Neural progenitor cell (in vitro differentiated cells): ENCODE data around the gene EDC3. TPM values are rescaled to one million over a fixed set of nuclear protein-coding genes. Genes with fewer than 3 reads are reported as not detected.

ENCODE experiments used
- DNase-seq: peaks from one replicate; pipeline ENCODE4 v3.0.0-alpha.2; 2016; ENCODE audit warnings: low spot score
- H2AFZ ChIP-seq: fragments of 200-600 bp; sonication (generic); replicated peaks from 2 replicates; pipeline ENCODE4 v1.6.1; 2016; ENCODE audit warnings: antibody characterized with exemption
- H3F3A ChIP-seq: fragments of 200-600 bp; sonication (generic); 2 replicates; pipeline ENCODE4 v1.6.1; 2016; ENCODE audit warnings: antibody characterized with exemption, low read depth
- H3K27ac ChIP-seq: fragments of 200-600 bp; sonication (generic); 2 replicates; pipeline ENCODE4 v1.5.1; 2016; ENCODE audit warnings: mild to moderate bottlenecking
- H3K27me3 ChIP-seq: fragments of 200-600 bp; sonication (generic); 2 replicates; pipeline ENCODE4 v1.6.1; 2016; ENCODE audit warnings: mild to moderate bottlenecking, moderate library complexity
- H3K36me3 ChIP-seq: fragments of 200-600 bp; sonication (generic); 2 replicates; pipeline ENCODE4 v1.5.1; 2016
- H3K4me1 ChIP-seq: fragments of 200-600 bp; sonication (generic); 2 replicates; pipeline ENCODE4 v1.6.1; 2016; ENCODE audit warnings: mixed run types
- H3K4me2 ChIP-seq: fragments of 200-600 bp; sonication (generic); 2 replicates; pipeline ENCODE4 v1.6.1; 2016
- H3K4me3 ChIP-seq: fragments of 200-600 bp; sonication (generic); 2 replicates; pipeline ENCODE4 v1.5.1; 2016
- H3K79me2 ChIP-seq: fragments of 200-600 bp; sonication (generic); 2 replicates; pipeline ENCODE4 v1.6.1; 2016; ENCODE audit warnings: low read depth
- H3K9ac ChIP-seq: fragments of 200-600 bp; sonication (generic); 2 replicates; pipeline ENCODE4 v1.6.1; 2016
- H3K9me3 ChIP-seq: fragments of 200-600 bp; sonication (generic); 2 replicates; pipeline ENCODE4 v1.5.1; 2016; ENCODE audit warnings: low read depth
- H4K20me1 ChIP-seq: fragments of 200-600 bp; sonication (generic); 2 replicates; pipeline ENCODE4 v1.6.1; 2016; ENCODE audit warnings: low read depth
- H3K27ac Mint-ChIP-seq: 3 replicates; pipeline ENCODE4 v1.8.0; 2021; ENCODE audit warnings: mixed read lengths
- H3K27me3 Mint-ChIP-seq: 2 replicates; pipeline ENCODE4 v1.8.0; 2022; ENCODE audit warnings: low read depth, mild to moderate bottlenecking, inconsistent platforms, moderate library complexity, mixed read lengths; ENCODE audit not compliant: insufficient read depth
- H3K36me3 Mint-ChIP-seq: 3 replicates; pipeline ENCODE4 v1.8.0; 2021; ENCODE audit warnings: mixed read lengths
- H3K4me1 Mint-ChIP-seq: 3 replicates; pipeline ENCODE4 v1.8.0; 2021; ENCODE audit warnings: mixed read lengths
- H3K4me3 Mint-ChIP-seq: 3 replicates; pipeline ENCODE4 v1.8.0; 2021; ENCODE audit warnings: mild to moderate bottlenecking, moderate library complexity, mixed read lengths
- H3K9me3 Mint-ChIP-seq: 3 replicates; pipeline ENCODE4 v1.8.0; 2020; ENCODE audit warnings: mixed read lengths
- EZH2 ChIP-seq: fragments of 200-600 bp; sonication (generic); IDR thresholded peaks from 2 replicates; pipeline ENCODE4 v1.6.1; 2017; ENCODE audit warnings: antibody characterized with exemption, mild to moderate bottlenecking, moderate library complexity
- EZH2phosphoT487 ChIP-seq: fragments of 200-600 bp; sonication (generic); IDR thresholded peaks from 2 replicates; pipeline ENCODE4 v1.6.1; 2017; ENCODE audit warnings: antibody characterized with exemption
- total RNA-seq: library from RNA; depleted of rRNA; stranded (reverse); fragments of >200 nt; gene quantifications from 2 replicates; pipeline ENCODE4 v1.2.3, GENCODE V29; 2015; ENCODE audit warnings: low replicate concordance
- TF ChIP-seq, protein P1 (sequence below): fragments of 200-600 bp; sonication (generic); IDR thresholded peaks from 2 replicates; pipeline ENCODE4 v1.5.1; 2017; ENCODE audit warnings: antibody characterized with exemption, mild to moderate bottlenecking

Gene EDC3
- total RNA-seq, 1 donor from 2014 or later: 24.4 TPM

GRCh38 chr15:74612677-74613076, 83.1 kb downstream of the EDC3 start:
- Histone ChIP-seq H4K20me1 (peaks cover 19% of the 10 kb centered on the region), H3K4me2 (no peak overlapping the region), H3K79me2 (peaks cover 21% of the 10 kb centered on the region), H3K36me3 (no peaks in the 10 kb centered on the region), H3K9ac (no peak overlapping the region), H3K4me3 (no peak overlapping the region), H3K4me1 (peaks cover 25% of the 10 kb centered on the region), H2AFZ (no peak overlapping the region), H3K9me3 (no peaks in the 10 kb centered on the region), H3K27me3 (peaks cover 10% of the 10 kb centered on the region), H3K27ac (no peak overlapping the region), H3F3A (peaks cover 20% of the 10 kb centered on the region)
- H3K4me1 Mint-ChIP-seq: peaks cover 16% of the 10 kb centered on the region
- H3K27ac Mint-ChIP-seq: peak overlapping the region; percentile 95
- H3K27me3 Mint-ChIP-seq: peaks cover 8% of the 10 kb centered on the region
- TF ChIP-seq EZH2phosphoT487 (no peak), EZH2 (no peak)
- TF ChIP-seq, protein P1, sequence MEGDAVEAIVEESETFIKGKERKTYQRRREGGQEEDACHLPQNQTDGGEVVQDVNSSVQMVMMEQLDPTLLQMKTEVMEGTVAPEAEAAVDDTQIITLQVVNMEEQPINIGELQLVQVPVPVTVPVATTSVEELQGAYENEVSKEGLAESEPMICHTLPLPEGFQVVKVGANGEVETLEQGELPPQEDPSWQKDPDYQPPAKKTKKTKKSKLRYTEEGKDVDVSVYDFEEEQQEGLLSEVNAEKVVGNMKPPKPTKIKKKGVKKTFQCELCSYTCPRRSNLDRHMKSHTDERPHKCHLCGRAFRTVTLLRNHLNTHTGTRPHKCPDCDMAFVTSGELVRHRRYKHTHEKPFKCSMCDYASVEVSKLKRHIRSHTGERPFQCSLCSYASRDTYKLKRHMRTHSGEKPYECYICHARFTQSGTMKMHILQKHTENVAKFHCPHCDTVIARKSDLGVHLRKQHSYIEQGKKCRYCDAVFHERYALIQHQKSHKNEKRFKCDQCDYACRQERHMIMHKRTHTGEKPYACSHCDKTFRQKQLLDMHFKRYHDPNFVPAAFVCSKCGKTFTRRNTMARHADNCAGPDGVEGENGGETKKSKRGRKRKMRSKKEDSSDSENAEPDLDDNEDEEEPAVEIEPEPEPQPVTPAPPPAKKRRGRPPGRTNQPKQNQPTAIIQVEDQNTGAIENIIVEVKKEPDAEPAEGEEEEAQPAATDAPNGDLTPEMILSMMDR: no peak
- peak overlapping the region; percentile 83 for H3K4me3 Mint-ChIP-seq
- H3K9me3 Mint-ChIP-seq: no peaks in the 10 kb centered on the region
- DNase-seq: no peak
- H3K36me3 Mint-ChIP-seq: no peaks in the 10 kb centered on the region

DNA sequence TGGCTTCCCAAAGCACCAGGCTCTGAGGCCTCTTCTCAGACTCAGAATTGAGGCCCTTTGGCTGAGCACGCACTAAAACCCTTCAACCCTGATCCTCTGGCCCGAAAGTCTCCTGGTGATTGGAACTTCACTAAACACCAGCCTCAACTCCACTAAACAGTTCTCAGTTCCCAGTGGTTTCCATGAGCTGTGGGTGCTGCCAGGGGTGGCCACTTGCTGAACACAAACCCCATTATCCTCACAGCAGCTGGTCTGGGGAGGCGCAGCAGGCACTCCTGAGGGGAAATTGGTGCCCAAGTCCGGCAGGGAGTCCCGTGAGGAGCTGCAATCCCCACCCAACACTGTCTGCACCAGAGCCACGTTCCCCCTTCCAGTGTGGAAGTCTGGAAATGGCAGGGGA, 84.0 kb downstream of the EDC3 start:
- no peak overlapping the region for H3K27ac Mint-ChIP-seq
- H3K27me3 Mint-ChIP-seq: peaks cover 8% of the 10 kb centered on the region
- no peaks in the 10 kb centered on the region for H3K9me3 Mint-ChIP-seq
- Histone ChIP-seq H3K79me2 (peaks cover 12% of the 10 kb centered on the region), H3K9ac (no peak overlapping the region), H3K9me3 (no peaks in the 10 kb centered on the region), H3K36me3 (no peaks in the 10 kb centered on the region), H3F3A (peaks cover 20% of the 10 kb centered on the region), H3K4me1 (peaks cover 18% of the 10 kb centered on the region), H3K4me2 (no peak overlapping the region), H3K27me3 (peaks cover 10% of the 10 kb centered on the region), H4K20me1 (peaks cover 11% of the 10 kb centered on the region), H3K4me3 (no peak overlapping the region), H3K27ac (no peak overlapping the region), H2AFZ (no peak overlapping the region)
- H3K4me3 Mint-ChIP-seq: no peak overlapping the region
- peaks cover 8% of the 10 kb centered on the region for H3K4me1 Mint-ChIP-seq
- DNase-seq: no peak
- TF ChIP-seq, protein P1: no peak
- TF ChIP-seq EZH2phosphoT487 (no peak), EZH2 (no peak)
- H3K36me3 Mint-ChIP-seq: no peaks in the 10 kb centered on the region

DNA sequence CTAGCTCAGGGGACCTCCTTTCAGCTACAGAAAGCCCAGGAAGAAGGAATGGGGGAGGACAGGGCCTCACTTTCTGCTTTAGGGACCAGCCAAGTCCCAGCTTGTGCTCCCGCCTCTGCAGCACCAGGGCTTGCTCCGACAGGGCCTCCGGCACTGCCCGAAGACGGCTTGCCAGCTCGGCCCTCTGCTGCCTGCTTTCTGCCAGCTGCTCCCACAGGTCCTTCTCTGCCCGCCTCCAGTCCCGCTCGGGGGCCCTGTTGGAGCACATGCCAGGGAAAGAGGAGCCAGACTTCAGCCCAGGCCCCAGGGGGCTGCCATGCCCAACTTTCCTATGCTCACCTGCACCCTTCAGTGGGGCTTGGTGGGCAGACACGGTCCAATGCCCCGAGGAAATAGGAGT, 84.5 kb downstream of the EDC3 start:
- peaks cover 3% of the 10 kb centered on the region for H3K4me1 Mint-ChIP-seq
- H3K27me3 Mint-ChIP-seq: peaks cover 8% of the 10 kb centered on the region
- no peak for DNase-seq

More for the DNA sequence above, 84.5 kb downstream of the EDC3 start:
- peaks cover 7% of the 10 kb centered on the region for H3K79me2 ChIP-seq
- H3K4me1 ChIP-seq: peaks cover 14% of the 10 kb centered on the region
- H3F3A ChIP-seq: peaks cover 20% of the 10 kb centered on the region
- Mint-ChIP-seq H3K4me3 (no peak overlapping the region), H3K36me3 (no peaks in the 10 kb centered on the region), H3K27ac (no peak overlapping the region), H3K9me3 (no peaks in the 10 kb centered on the region)
- H3K4me3 ChIP-seq: no peak overlapping the region
- H3K27ac ChIP-seq: no peak overlapping the region
- no peaks in the 10 kb centered on the region for H3K9me3 ChIP-seq
- H3K36me3 ChIP-seq: no peaks in the 10 kb centered on the region
- no peak overlapping the region for H3K4me2 ChIP-seq
- no peak overlapping the region for H3K9ac ChIP-seq
- peaks cover 6% of the 10 kb centered on the region for H4K20me1 ChIP-seq
- no peak for TF ChIP-seq EZH2
- no peak for TF ChIP-seq EZH2phosphoT487
- TF ChIP-seq, protein P1: no peak
- no peak overlapping the region for H2AFZ ChIP-seq
- H3K27me3 ChIP-seq: peaks cover 10% of the 10 kb centered on the region
